HUES48 (cell line): ENCODE data around the gene DAB1.

Source experiments
- H3K27ac ChIP-seq: one replicate; pipeline ENCODE4 v1.7.0; 2013; ENCODE audit warnings: low read depth, low read length, inconsistent platforms
- H3K27me3 ChIP-seq: 2 replicates; pipeline ENCODE4 v1.6.1; 2013; ENCODE audit warnings: mild to moderate bottlenecking, low read length; ENCODE audit not compliant: control insufficient read depth, insufficient read depth
- H3K36me3 ChIP-seq: 2 replicates; pipeline ENCODE4 v1.6.1; 2013; ENCODE audit warnings: low read length; ENCODE audit not compliant: control insufficient read depth, insufficient read depth
- H3K4me1 ChIP-seq: 2 replicates; pipeline ENCODE4 v1.6.1; 2013; ENCODE audit warnings: mild to moderate bottlenecking, low read length; ENCODE audit not compliant: control insufficient read depth, insufficient read depth
- H3K4me3 ChIP-seq: 2 replicates; pipeline ENCODE4 v1.5.1; 2013; ENCODE audit warnings: mild to moderate bottlenecking, low read depth, low read length
- H3K9ac ChIP-seq: 2 replicates; pipeline ENCODE4 v1.6.1; 2013; ENCODE audit warnings: mild to moderate bottlenecking, low read depth, low read length, moderate library complexity
- H3K9me3 ChIP-seq: 2 replicates; pipeline ENCODE4 v1.6.1; 2013; ENCODE audit warnings: low read length; ENCODE audit not compliant: control insufficient read depth, insufficient read depth

The DAB1 gene

DNA sequence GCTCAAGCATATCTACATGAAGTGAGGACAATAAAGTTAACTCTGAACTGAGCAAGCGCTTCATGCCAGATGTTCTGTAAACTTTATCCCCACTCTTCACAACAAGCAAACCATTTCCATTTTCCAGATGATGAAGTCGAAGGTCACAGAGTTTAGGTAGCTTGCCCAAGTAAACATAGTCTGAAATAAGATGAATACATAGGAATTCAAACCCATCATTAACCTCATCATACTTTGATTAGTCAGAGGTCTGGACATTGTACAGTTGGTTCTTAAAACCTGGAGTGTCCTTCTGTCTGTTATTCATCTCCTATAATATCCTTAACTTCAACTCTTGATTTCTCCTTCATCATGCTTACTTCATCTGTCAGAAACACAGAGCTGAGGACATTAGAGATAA, 277.8 kb downstream of the DAB1 start:
- no peak overlapping the region for H3K4me3 ChIP-seq
- H3K36me3 ChIP-seq, result no peaks in the 10 kb centered on the region
- H3K27me3 ChIP-seq, result no peaks in the 10 kb centered on the region
- H3K4me1 ChIP-seq, result no peaks in the 10 kb centered on the region
- no peak overlapping the region for H3K9ac ChIP-seq
- no peak overlapping the region for H3K27ac ChIP-seq
- H3K9me3 ChIP-seq, result no peaks in the 10 kb centered on the region

DNA sequence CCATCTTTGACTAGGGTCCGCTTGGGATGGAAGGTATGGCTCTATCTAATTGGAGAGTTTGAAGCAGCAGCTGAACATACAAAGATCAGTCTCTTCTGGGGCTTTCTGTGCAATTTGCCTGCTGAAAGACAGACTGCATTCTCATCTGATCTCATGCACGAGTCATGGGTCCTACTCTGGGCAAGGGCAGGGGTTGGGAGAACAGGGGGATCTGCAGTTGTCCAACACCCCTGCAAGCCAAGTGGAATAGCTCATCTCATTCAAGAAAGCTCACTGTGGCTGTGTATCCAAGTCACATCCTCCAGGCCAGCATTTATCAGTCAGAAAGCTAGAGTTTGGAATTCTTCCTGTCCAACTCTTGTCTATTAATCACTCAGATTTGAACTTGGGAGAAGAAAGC, 280.9 kb downstream of the DAB1 start:
- no peak overlapping the region for H3K27ac ChIP-seq
- no peaks in the 10 kb centered on the region for H3K27me3 ChIP-seq
- no peaks in the 10 kb centered on the region for H3K9me3 ChIP-seq
- no peak overlapping the region for H3K9ac ChIP-seq
- no peaks in the 10 kb centered on the region for H3K36me3 ChIP-seq
- H3K4me1 ChIP-seq, result no peaks in the 10 kb centered on the region
- no peak overlapping the region for H3K4me3 ChIP-seq

DNA sequence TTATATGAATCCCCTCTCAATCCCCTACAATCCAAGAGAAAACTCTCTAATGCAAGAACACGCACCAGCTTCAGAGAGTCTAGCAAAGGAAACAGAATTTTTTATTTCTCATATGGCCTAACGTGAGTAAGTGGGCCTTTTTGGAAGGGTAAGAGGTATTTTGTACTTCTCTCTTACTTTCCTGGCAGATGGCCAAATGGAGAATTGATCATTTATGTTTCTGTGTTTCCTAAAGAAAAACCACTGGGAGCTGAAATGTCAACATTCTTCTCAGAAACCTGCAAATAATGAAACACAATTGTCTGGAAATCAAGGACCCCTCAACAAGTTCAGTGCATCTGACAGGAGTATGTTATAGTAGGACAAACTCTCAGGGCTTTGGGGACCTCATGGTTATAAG, 281.7 kb downstream of the DAB1 start:
- H3K4me1 ChIP-seq, result no peaks in the 10 kb centered on the region
- H3K36me3 ChIP-seq, result no peaks in the 10 kb centered on the region
- H3K9ac ChIP-seq, result no peak overlapping the region
- H3K27ac ChIP-seq, result no peak overlapping the region
- no peaks in the 10 kb centered on the region for H3K9me3 ChIP-seq
- no peaks in the 10 kb centered on the region for H3K27me3 ChIP-seq
- no peak overlapping the region for H3K4me3 ChIP-seq

DNA sequence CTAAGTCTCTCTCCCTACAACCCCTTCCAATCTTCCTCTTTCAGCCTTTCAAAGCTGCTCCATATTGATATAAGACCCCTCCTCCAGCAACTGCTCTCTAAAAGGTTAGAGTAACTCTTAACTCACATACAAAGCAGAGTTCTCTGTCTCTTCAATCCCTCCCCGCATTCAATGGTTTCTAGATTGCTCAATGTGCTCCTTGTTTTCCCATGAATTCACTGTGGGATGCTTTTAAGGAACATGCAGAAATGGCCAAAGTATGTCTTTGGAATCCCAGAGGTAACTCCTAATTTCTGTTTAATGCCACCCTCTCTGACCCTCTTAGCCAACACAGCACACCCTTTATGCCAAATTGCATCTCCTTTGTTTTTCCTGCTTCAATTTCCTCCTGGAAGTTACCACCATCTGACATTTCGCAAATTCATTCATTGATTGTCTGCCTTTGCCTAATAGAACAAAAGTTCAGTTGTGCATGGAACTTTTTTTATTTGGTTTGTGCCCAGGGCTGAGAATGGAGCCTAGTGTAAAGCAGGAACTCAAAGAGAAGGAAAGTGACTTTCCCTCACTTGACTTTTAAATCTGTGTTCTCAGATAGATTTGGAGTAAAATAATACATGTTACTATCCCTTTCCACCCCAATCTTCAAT, 285.3 kb downstream of the DAB1 start:
- H3K27me3 ChIP-seq, result no peaks in the 10 kb centered on the region
- H3K27ac ChIP-seq, result no peak overlapping the region
- H3K9me3 ChIP-seq, result no peaks in the 10 kb centered on the region
- no peaks in the 10 kb centered on the region for H3K36me3 ChIP-seq
- H3K4me3 ChIP-seq, result no peak overlapping the region
- H3K9ac ChIP-seq, result no peak overlapping the region
- no peaks in the 10 kb centered on the region for H3K4me1 ChIP-seq

DNA sequence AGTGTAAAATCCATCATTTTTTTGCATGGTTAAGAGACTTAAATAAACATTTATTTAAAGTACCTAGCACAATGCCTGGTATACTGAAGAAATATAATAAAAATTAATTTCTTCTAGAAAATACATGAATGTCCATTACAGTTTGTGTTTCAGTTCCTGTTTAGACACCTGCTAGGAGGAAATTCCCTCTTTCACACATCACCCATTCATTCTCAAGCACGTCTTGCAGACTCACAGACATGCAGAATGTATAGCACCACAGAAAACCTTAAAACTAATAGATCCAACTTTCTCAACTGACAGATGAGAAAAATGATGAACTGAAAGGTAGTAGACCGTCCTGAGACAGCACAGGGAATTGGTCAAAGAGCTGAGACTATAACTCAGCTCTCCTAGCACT, 285.9 kb downstream of the DAB1 start:
- H3K9me3 ChIP-seq, result no peaks in the 10 kb centered on the region
- H3K4me1 ChIP-seq, result no peaks in the 10 kb centered on the region
- no peaks in the 10 kb centered on the region for H3K27me3 ChIP-seq
- H3K27ac ChIP-seq, result no peak overlapping the region
- H3K9ac ChIP-seq, result no peak overlapping the region
- no peak overlapping the region for H3K4me3 ChIP-seq
- no peaks in the 10 kb centered on the region for H3K36me3 ChIP-seq

DNA sequence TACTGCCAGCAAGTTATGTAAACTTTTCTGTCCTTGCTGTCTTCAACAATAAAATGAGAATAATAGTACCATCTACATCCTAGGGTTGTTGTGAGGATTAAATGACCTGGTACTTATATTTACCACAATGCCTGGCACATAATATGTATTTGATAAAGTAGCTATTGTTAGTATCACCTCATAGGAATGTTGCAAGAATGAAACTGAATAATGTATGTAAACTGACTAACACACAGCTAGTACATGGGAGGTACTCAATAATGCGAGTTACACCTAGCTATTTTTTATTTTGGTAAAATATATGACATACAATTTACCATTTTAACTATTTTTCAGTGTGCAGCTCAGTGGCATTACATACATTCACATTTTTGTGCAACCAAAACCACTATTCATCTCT, 289.1 kb downstream of the DAB1 start:
- H3K9ac ChIP-seq, result no peak overlapping the region
- no peaks in the 10 kb centered on the region for H3K4me1 ChIP-seq
- no peaks in the 10 kb centered on the region for H3K9me3 ChIP-seq

DNA sequence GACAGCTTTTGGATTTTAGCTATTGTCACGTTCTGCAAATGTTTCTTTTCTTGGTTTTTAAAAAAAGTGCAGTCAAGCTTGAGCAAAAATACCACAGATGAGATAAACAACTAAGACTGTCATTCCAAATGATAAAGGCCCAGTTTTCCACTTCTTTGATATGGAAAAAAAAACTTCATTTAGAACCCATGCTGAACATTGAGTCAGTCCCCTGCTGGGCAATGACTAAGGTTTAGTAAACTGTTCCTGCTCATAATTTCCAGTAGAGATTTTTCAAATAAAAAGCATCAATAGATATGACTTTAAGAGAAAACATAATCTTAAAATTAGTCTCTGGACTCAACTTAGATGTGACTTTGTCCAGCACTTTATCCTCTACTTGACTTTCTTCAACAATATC, 290.2 kb downstream of the DAB1 start:
- H3K27me3 ChIP-seq, result no peaks in the 10 kb centered on the region
- H3K9me3 ChIP-seq, result no peaks in the 10 kb centered on the region
- no peak overlapping the region for H3K27ac ChIP-seq
- no peak overlapping the region for H3K9ac ChIP-seq
- H3K36me3 ChIP-seq, result no peaks in the 10 kb centered on the region
- H3K4me3 ChIP-seq, result no peak overlapping the region
- no peaks in the 10 kb centered on the region for H3K4me1 ChIP-seq

More for the DNA sequence above, 289.1 kb downstream of the DAB1 start:
- no peaks in the 10 kb centered on the region for H3K36me3 ChIP-seq
- no peak overlapping the region for H3K27ac ChIP-seq
- H3K27me3 ChIP-seq, result no peaks in the 10 kb centered on the region
- no peak overlapping the region for H3K4me3 ChIP-seq

DNA sequence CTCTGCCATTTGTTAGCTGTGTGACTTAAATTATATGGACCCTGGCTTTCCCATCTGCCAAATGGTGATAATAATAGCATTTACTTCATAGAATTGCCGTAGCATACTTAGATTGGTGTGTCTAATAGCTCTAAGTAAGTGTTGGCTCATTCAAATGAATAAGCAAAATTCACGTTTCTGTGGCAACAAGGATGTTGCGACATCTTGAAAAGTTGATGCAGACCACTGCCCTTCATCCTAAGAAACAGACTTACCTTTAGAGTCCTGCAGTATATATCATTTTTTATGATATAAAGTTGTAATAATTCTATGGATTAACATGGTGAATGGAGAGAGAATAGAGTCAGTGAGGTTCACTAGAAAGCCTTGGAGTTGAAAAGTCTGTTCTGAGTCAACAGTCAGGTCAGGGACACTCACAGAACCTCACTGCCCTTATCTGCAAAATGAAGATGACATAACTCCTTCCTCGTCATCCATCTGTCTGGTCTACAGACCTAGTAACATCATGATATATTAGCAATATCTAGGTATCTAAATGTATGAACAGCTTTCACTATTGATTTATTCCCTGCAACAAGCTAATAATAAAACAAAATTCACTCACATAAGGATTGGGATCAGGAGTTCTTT, 290.8 kb downstream of the DAB1 start:
- H3K27me3 ChIP-seq, result no peaks in the 10 kb centered on the region
- H3K9me3 ChIP-seq, result no peaks in the 10 kb centered on the region
- no peaks in the 10 kb centered on the region for H3K4me1 ChIP-seq
- H3K9ac ChIP-seq, result no peak overlapping the region
- H3K4me3 ChIP-seq, result no peak overlapping the region
- no peak overlapping the region for H3K27ac ChIP-seq
- no peaks in the 10 kb centered on the region for H3K36me3 ChIP-seq

DNA sequence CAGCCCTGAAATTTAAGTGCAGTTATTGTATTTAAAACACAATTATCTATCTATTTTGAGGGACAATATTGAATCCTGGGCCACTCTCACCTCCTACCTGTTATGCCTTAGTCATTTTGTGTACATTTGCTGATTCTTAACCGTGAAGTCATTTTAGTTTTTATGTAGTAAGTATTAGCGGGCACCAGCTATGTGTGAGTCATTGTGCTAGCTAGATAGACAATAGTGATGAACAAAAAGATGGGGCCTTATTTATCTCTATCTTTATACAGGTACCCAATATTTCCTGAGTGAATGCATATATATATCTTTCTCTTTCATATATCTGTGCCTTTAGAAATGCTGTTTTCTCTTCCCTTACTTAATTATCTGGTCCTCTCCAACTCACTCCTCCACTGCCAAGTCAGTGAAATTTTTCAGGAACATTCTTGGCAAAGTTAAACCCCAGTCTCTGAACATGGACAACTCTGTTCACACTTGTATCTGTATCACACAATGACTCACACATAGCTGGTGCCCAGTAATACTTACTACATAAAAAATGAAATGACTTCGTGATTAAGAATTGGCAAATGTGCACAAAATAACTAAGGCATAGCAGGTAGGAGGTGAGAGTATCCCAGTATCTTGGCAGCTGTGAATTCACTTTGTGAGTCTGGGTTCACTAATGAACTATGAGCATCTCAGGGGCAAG, 292.0 kb downstream of the DAB1 start:
- no peak overlapping the region for H3K9ac ChIP-seq

DNA sequence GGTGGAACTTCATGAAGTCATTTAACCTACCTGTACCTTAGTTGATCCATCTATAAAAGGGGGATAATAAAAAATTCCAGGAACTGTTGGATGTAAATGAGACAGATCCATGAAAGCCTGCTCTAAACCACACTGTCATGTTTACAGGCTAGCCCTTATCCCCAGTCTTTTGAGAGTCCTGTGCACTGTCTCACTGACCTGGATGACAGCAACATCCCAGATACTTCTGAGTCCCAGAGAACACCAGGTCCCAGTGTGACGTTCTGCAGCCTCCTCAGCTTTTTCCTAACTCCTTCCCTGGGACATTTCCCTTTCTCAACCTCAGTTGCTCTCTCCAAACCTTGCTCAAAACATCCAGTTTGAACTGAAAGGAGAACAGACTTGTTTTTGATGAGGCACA, 292.6 kb downstream of the DAB1 start:
- Histone ChIP-seq H3K4me1 (no peaks in the 10 kb centered on the region), H3K9ac (no peak overlapping the region), H3K9me3 (no peaks in the 10 kb centered on the region), H3K36me3 (no peaks in the 10 kb centered on the region), H3K27me3 (no peaks in the 10 kb centered on the region), H3K27ac (no peak overlapping the region), H3K4me3 (no peak overlapping the region)

More for the DNA sequence above, 292.0 kb downstream of the DAB1 start:
- Histone ChIP-seq H3K4me1 (no peaks in the 10 kb centered on the region), H3K4me3 (no peak overlapping the region), H3K36me3 (no peaks in the 10 kb centered on the region), H3K9me3 (no peaks in the 10 kb centered on the region), H3K27ac (no peak overlapping the region), H3K27me3 (no peaks in the 10 kb centered on the region)

DNA sequence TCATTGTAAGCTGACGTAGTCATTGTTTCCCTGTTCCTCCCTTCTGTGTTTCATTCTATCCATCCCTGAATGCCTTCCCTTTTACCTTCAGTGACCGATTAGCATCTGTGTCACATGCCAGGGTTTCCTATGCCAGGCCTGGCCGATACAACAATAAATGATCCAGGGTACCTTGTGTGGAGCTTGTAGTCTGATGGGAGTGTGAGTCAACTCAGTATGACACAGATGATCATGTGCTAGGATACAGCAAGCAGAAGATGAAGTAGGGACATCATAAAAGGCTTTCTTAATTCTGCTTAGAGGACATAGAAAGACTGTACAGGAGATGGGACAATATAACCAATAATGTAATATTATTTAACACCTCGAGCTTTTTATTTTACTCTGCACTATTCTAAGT, 294.0 kb downstream of the DAB1 start:
- H3K36me3 ChIP-seq, result no peaks in the 10 kb centered on the region
- no peak overlapping the region for H3K9ac ChIP-seq
- no peaks in the 10 kb centered on the region for H3K4me1 ChIP-seq
- no peaks in the 10 kb centered on the region for H3K9me3 ChIP-seq
- H3K27me3 ChIP-seq, result no peaks in the 10 kb centered on the region
- H3K27ac ChIP-seq, result no peak overlapping the region
- H3K4me3 ChIP-seq, result no peak overlapping the region
